Uterus (tissue), 2 donors: ENCODE measurements around the gene AP1S1.

ENCODE experiments used
- CTCF ChIP-seq, 4 experiments: fragments of 200-600 bp in 2 of 4; fragments of 450-650 bp in 2 of 4; sonication (generic) in 2 of 4; IDR thresholded peaks; one replicate each; pipeline ENCODE4 v1.5.1; 2016 to 2019; ENCODE audit warnings: antibody characterized with exemption in 4 of 4, mild to moderate bottlenecking in 2 of 4, moderate library complexity in 1 of 4
- POLR2A ChIP-seq, 2 donors: fragments of 450-650 bp; IDR thresholded peaks; one replicate each; pipeline ENCODE4 v1.6.1; 2016; ENCODE audit warnings: antibody characterized with exemption in 2 of 2, mild to moderate bottlenecking in 1 of 2, moderate library complexity in 1 of 2

- TF ChIP-seq CTCF (IDR thresholded peaks at IDR 0.05), result no peak
- TF ChIP-seq POLR2A (IDR thresholded peaks at IDR 0.05), result no peak
These were observed 29.8 kb upstream of the AP1S1 start for GRCh38 chr7:101124376-101125056.
